Trophoblast cell (in vitro differentiated cells and primary cell): ENCODE data around the gene FGFBP3. TPM values are rescaled to one million over a fixed set of nuclear protein-coding genes. Genes with fewer than 3 reads are reported as not detected.

ENCODE experiments used
- DNase-seq, 2 donors: peaks; one replicate each; pipeline ENCODE4 v3.0.0-alpha.2; 2016
- H2AFZ ChIP-seq: 2 replicates; pipeline ENCODE4 v1.6.1; 2013; ENCODE audit warnings: low read length, moderate library complexity, mild to moderate bottlenecking; ENCODE audit not compliant: insufficient read depth, poor library complexity
- H2AK5ac ChIP-seq: 2 replicates; pipeline ENCODE4 v1.6.1; 2013; ENCODE audit warnings: mild to moderate bottlenecking, low read length
- H2BK120ac ChIP-seq: 2 replicates; pipeline ENCODE4 v1.6.1; 2013; ENCODE audit warnings: low read length, mild to moderate bottlenecking, moderate library complexity; ENCODE audit not compliant: insufficient read depth, poor library complexity
- H2BK12ac ChIP-seq: 2 replicates; pipeline ENCODE4 v1.6.1; 2013; ENCODE audit warnings: mild to moderate bottlenecking, low read length, moderate library complexity
- H2BK5ac ChIP-seq: 2 replicates; pipeline ENCODE4 v1.6.1; 2013; ENCODE audit warnings: low read length, low read depth, moderate library complexity, mild to moderate bottlenecking; ENCODE audit not compliant: poor library complexity
- H3K14ac ChIP-seq: 2 replicates; pipeline ENCODE4 v1.6.1; 2013; ENCODE audit warnings: mild to moderate bottlenecking, low read length
- H3K18ac ChIP-seq: 2 replicates; pipeline ENCODE4 v1.6.1; 2013; ENCODE audit warnings: mild to moderate bottlenecking, low read length
- H3K23ac ChIP-seq: 2 replicates; pipeline ENCODE4 v1.6.1; 2013; ENCODE audit warnings: low read length
- H3K27ac ChIP-seq: 2 replicates; pipeline ENCODE4 v1.5.1; 2013; ENCODE audit warnings: low read depth, mild to moderate bottlenecking, inconsistent platforms, low read length, moderate library complexity
- H3K27me3 ChIP-seq: 2 replicates; pipeline ENCODE4 v1.6.1; 2013; ENCODE audit warnings: inconsistent platforms, mild to moderate bottlenecking, low read length, moderate library complexity; ENCODE audit not compliant: insufficient read depth
- H3K36me3 ChIP-seq, 2 experiments: 1 replicate in 1 of 2; 2 replicates in 1 of 2; pipeline ENCODE4 v1.6.1; 2013; ENCODE audit warnings: low read length in 2 of 2, mild to moderate bottlenecking in 2 of 2, moderate library complexity in 1 of 2; ENCODE audit not compliant: insufficient read depth in 2 of 2, control insufficient read depth in 1 of 2
- H3K4ac ChIP-seq: 2 replicates; pipeline ENCODE4 v1.6.1; 2013; ENCODE audit warnings: low read depth, mild to moderate bottlenecking, low read length, moderate library complexity
- H3K4me1 ChIP-seq, 2 experiments: 1 replicate in 1 of 2; 2 replicates in 1 of 2; pipeline ENCODE4 v1.6.1; 2013; ENCODE audit warnings: low read length in 2 of 2, mild to moderate bottlenecking in 2 of 2, moderate library complexity in 1 of 2; ENCODE audit not compliant: insufficient read depth in 2 of 2, control insufficient read depth in 1 of 2
- H3K4me2 ChIP-seq: 2 replicates; pipeline ENCODE4 v1.6.1; 2013; ENCODE audit warnings: inconsistent platforms, mild to moderate bottlenecking, low read length, moderate library complexity
- H3K4me3 ChIP-seq: 2 replicates; pipeline ENCODE4 v1.5.1; 2013; ENCODE audit warnings: mild to moderate bottlenecking, low read depth, low read length, inconsistent platforms
- H3K79me1 ChIP-seq: one replicate; pipeline ENCODE4 v1.6.1; 2013; ENCODE audit warnings: low read length
- H3K79me2 ChIP-seq: 2 replicates; pipeline ENCODE4 v1.6.1; 2013; ENCODE audit warnings: low read length, mild to moderate bottlenecking; ENCODE audit not compliant: control insufficient read depth, insufficient read depth, poor library complexity
- H3K9ac ChIP-seq: 2 replicates; pipeline ENCODE4 v1.6.1; 2013; ENCODE audit warnings: mild to moderate bottlenecking, low read length
- H3K9me3 ChIP-seq: 2 replicates; pipeline ENCODE4 v1.6.1; 2013; ENCODE audit warnings: low read depth, mild to moderate bottlenecking, control low read depth, inconsistent platforms, low read length; ENCODE audit not compliant: insufficient read depth
- H4K12ac ChIP-seq: 2 replicates; pipeline ENCODE4 v1.6.1; 2013; ENCODE audit warnings: low read depth, mild to moderate bottlenecking, low read length, moderate library complexity
- H4K8ac ChIP-seq: 2 replicates; pipeline ENCODE4 v1.6.1; 2013; ENCODE audit warnings: low read depth, mild to moderate bottlenecking, low read length, moderate library complexity
- H4K91ac ChIP-seq: one replicate; pipeline ENCODE4 v1.6.1; 2013; ENCODE audit warnings: low read depth, mild to moderate bottlenecking, low read length, moderate library complexity
- WGBS: extraction: QIAGEN DNeasy Blood & Tissue Kit; methylation state at CpG from one replicate; pipeline ENCODE4 v1.1.7; 2013; ENCODE audit warnings: missing lambda C conversion rate; ENCODE audit not compliant: insufficient read length, insufficient coverage; ENCODE audit errors: extremely low coverage; 5-methylcytosine and 5-hydroxymethylcytosine counted together
- polyA plus RNA-seq: library from polyadenylated mRNA; stranded (reverse); fragments of 200-250 nt; gene quantifications from 2 replicates; pipeline ENCODE4 v1.2.3, GENCODE V29; 2013

FGFBP3 gene
- 0.96 and 1.0 TPM in 2 replicates for polyA plus RNA-seq

DNA sequence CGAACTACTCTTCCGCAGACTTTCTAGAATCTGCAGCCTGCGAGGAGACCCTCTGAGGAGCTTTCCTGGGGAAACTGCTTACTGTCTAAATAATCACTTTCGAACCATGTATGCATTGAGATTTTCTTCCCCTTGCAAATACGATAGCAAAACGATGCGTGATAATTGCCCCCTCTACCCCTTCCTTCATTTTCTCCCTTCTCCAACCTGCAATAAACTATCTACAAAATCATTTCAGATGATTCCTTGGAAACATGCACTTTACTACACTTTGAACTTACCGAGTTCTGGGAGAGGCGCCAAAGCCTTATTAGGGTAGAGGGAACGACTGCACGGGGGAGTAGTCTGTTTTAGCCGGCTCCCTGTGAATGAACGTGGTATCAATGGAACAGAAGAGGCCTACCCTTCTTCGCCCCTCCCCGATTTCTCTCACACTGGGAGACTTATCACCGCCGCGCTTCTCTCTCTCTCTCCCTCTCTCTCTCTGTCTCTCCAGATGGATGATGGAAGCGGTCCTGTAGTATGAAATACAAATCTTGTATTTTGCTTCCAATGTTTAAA, at the start of gene FGFBP3:
FGFBP3 (minus strand) TSS at position 370 of the 561 bp plus-strand sequence. CDS start 517 bp downstream, outside the sequence.
- no peak within 1 kb of the TSS for H2AK5ac ChIP-seq
- peak within 1 kb of the TSS; percentile 85 for H3K9ac ChIP-seq
- H3K79me1 ChIP-seq = peaks cover 7% of the 10 kb centered on the region
- no peak for DNase-seq
- no peak within 1 kb of the TSS for H2BK12ac ChIP-seq
- H4K12ac ChIP-seq = peak within 1 kb of the TSS; percentile 45
- no CpG with 5 or more reads among the region's 19 CpGs for WGBS
- peak within 1 kb of the TSS; percentile 49 for H4K8ac ChIP-seq
- H3K23ac ChIP-seq = no peak within 1 kb of the TSS
- peak within 1 kb of the TSS; percentile 77 for H3K4me2 ChIP-seq
- no peak within 1 kb of the TSS for H2BK5ac ChIP-seq
- H4K91ac ChIP-seq = peak within 1 kb of the TSS; percentile 30
- peak within 1 kb of the TSS; percentile 43 for H3K27ac ChIP-seq
- peak within 1 kb of the TSS; percentile 19 for H3K4ac ChIP-seq
- peaks cover 6 to 7% of the 10 kb centered on the region in 2 experiments for H3K4me1 ChIP-seq
- no peaks in the 10 kb centered on the region for H3K27me3 ChIP-seq
- peak within 1 kb of the TSS; percentile 49 for H3K14ac ChIP-seq
- no peak within 1 kb of the TSS for H2BK120ac ChIP-seq
- H3K9me3 ChIP-seq = no peaks in the 10 kb centered on the region
- peak within 1 kb of the TSS; percentile 47 for H3K18ac ChIP-seq
- H3K79me2 ChIP-seq = peaks cover 5% of the 10 kb centered on the region
- peaks cover 1 to 2% of the 10 kb centered on the region in 2 experiments for H3K36me3 ChIP-seq
- peak within 1 kb of the TSS; percentile 66 for H2AFZ ChIP-seq
- peak within 1 kb of the TSS; percentile 90 for H3K4me3 ChIP-seq

- no peak overlapping the region for H4K12ac ChIP-seq
- WGBS = no CpG with 5 or more reads among the region's 1 CpG
- no peak overlapping the region for H2BK120ac ChIP-seq
- no peak overlapping the region for H3K18ac ChIP-seq
- H3K79me2 ChIP-seq = no peaks in the 10 kb centered on the region
- no peak overlapping the region for H3K9ac ChIP-seq
- no peak overlapping the region for H3K4me3 ChIP-seq
- H3K4ac ChIP-seq = no peak overlapping the region
- no peak overlapping the region for H2BK5ac ChIP-seq
- H3K4me1 ChIP-seq = no peaks in the 10 kb centered on the region
- no peaks in the 10 kb centered on the region for H3K27me3 ChIP-seq
- no peaks in the 10 kb centered on the region for H3K9me3 ChIP-seq
- H2BK12ac ChIP-seq = no peak overlapping the region
- H2AFZ ChIP-seq = no peak overlapping the region
- no peak overlapping the region for H4K91ac ChIP-seq
- H3K36me3 ChIP-seq = peaks cover 14% of the 10 kb centered on the region in 2 experiments
- H3K23ac ChIP-seq = no peak overlapping the region
- DNase-seq = no peak
- H3K27ac ChIP-seq = no peak overlapping the region
- H3K4me2 ChIP-seq = no peak overlapping the region
- H2AK5ac ChIP-seq = no peak overlapping the region
- no peak overlapping the region for H4K8ac ChIP-seq
- H3K14ac ChIP-seq = no peak overlapping the region
- H3K79me1 ChIP-seq = no peaks in the 10 kb centered on the region
Observed at GRCh38 chr10:91957091-91957490, 47.8 kb upstream of the FGFBP3 start.

DNA sequence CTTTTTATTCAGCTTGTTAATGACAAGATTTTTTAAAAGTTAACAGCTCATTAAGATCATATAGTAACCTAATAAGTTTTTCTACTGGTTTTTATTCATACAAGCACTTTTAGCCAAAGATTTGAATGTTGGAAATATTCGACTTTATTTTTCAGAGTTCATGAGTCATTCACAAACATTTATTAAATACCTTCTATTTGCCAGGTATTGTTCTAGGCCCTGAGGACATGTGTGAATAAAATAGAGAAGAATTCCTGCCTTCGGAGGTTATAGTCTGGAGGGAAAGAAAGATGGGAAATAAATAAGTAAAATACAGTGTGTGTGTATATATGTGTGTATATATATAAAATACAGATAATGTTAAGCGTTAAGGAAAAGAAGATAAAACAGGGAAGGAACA, 45.8 kb upstream of the FGFBP3 start:
- Histone ChIP-seq H2AK5ac (no peak overlapping the region), H3K18ac (no peak overlapping the region), H3K14ac (no peak overlapping the region), H2BK120ac (no peak overlapping the region), H3K79me2 (no peaks in the 10 kb centered on the region), H4K12ac (no peak overlapping the region), H3K4ac (no peak overlapping the region), H3K4me1 (no peaks in the 10 kb centered on the region), H3K23ac (no peak overlapping the region), H3K36me3 (peaks cover 14 to 16% of the 10 kb centered on the region in 2 experiments), H3K9me3 (no peaks in the 10 kb centered on the region), H3K79me1 (no peaks in the 10 kb centered on the region), H2BK5ac (no peak overlapping the region), H3K4me3 (no peak overlapping the region), H4K91ac (no peak overlapping the region), H4K8ac (no peak overlapping the region), H3K9ac (no peak overlapping the region), H3K27me3 (no peaks in the 10 kb centered on the region), H3K27ac (no peak overlapping the region), H2AFZ (no peak overlapping the region), H3K4me2 (no peak overlapping the region), H2BK12ac (no peak overlapping the region)
- peak in 1 of 2 donors; percentile 61 for DNase-seq
- 100% methylated on average over 1 of the region's 3 CpGs for WGBS

- H3K4me1 ChIP-seq = no peaks in the 10 kb centered on the region
- H3K4me3 ChIP-seq = no peak overlapping the region
- no peak overlapping the region for H3K9ac ChIP-seq
- peaks cover 13 to 14% of the 10 kb centered on the region in 2 experiments for H3K36me3 ChIP-seq
- H3K27ac ChIP-seq = no peak overlapping the region
- H4K91ac ChIP-seq = no peak overlapping the region
- H3K4me2 ChIP-seq = no peak overlapping the region
- no peak overlapping the region for H4K12ac ChIP-seq
- no peak overlapping the region for H3K18ac ChIP-seq
- H2BK12ac ChIP-seq = no peak overlapping the region
- no peak overlapping the region for H3K4ac ChIP-seq
- H2AK5ac ChIP-seq = no peak overlapping the region
- H3K23ac ChIP-seq = no peak overlapping the region
- H3K9me3 ChIP-seq = no peaks in the 10 kb centered on the region
- no peaks in the 10 kb centered on the region for H3K79me1 ChIP-seq
- H2BK120ac ChIP-seq = no peak overlapping the region
- WGBS = no CpG with 5 or more reads among the region's 2 CpGs
- H4K8ac ChIP-seq = no peak overlapping the region
- H3K27me3 ChIP-seq = no peaks in the 10 kb centered on the region
- no peaks in the 10 kb centered on the region for H3K79me2 ChIP-seq
- no peak overlapping the region for H2BK5ac ChIP-seq
- no peak for DNase-seq
- H2AFZ ChIP-seq = no peak overlapping the region
- H3K14ac ChIP-seq = no peak overlapping the region
Observed at GRCh38 chr10:91953600-91954160, 44.4 kb upstream of the FGFBP3 start.
